ENCODE data around the gene TRIM45. TPM values are rescaled to one million over a fixed set of nuclear protein-coding genes. Genes with fewer than 3 reads are reported as not detected.

The TRIM45 gene
- total RNA-seq, 2 donors from 2014 or later = 7.5 to 8.6 TPM

DNA sequence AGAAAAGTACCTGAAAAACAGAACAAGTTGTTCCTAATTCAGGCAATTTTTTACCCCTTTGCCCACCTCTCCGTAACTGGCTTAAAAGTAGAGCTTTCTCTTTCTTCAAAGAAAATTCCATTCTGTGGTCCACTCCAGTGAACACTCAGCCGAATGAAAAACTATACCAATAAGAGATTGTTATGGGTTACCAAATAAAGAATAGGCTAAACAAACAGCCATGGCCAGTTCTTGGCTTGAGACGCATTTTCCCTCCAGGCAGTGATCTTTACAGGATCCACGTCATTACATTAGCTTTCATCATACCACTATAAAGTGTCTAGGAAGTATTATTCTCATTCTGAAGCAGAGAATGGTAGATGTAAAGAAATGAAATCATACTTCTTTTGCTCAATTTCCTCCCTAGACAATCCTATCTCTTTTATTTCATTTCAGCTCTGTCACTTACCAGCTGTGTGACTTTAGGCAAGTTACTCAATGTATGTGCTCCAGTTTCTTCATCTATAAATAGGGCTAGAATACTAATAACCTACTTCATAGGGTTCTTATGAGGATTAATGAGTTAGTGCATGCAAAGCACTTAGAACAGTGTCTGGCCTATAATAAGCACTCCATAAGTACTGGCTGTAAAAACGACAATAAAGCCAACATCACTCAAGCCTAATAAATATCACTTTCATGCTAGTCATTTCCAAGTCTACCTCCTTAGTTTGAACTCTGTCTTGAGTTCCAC, 26.5 kb upstream of the TRIM45 start:
- intact Hi-C loops (cut with DNase I) = no loop called here
- TF ChIP-seq POLR2A (IDR thresholded peaks at IDR 0.05) = no peak
- no peak for DNase-seq
- no peak overlapping the region for H3K4me3 ChIP-seq
- no peaks in the 10 kb centered on the region for H3K27me3 ChIP-seq
- H3K27ac ChIP-seq = peak overlapping the region in 2 of 4 donors; percentile 55 to 62
- no peaks in the 10 kb centered on the region for H3K4me1 ChIP-seq
- WGBS, 2 donors = 75 to 80% methylated on average over 5 of the region's 5 CpGs
- H3K9me3 ChIP-seq = no peaks in the 10 kb centered on the region
- ATAC-seq = no peak
- no peaks in the 10 kb centered on the region for H3K36me3 ChIP-seq (replicated peaks in 1 of 2; ENCODE audit: insufficient read depth in 1 of 2, low read depth in 2 of 2)

DNA sequence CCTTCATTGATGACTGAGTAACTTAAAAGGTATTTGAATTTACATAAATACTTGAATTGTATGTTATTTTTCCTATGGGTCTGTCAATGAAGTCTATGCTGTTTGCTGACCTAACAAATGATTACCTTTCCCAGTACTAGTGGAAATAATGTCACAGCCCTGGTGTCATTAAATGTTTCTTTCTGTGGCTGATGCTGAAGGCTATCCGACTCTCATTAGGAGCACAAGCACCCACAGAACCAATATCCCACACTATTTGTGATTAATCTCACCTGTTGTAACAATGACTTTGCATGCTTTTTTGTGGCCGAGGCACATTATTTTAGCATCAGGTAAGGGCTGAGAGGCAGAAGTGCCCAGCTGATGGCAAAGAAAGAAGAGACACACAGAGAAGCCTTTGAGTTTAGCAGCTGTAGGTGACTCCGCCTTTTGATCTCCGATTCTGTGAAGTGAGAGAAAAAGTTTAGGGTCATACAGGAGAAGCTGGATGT, 25.8 kb upstream of the TRIM45 start:
- no peak for ATAC-seq
- intact Hi-C loops (cut with DNase I) = no loop called here
- peak overlapping the region in 2 of 4 donors; percentile 55 to 62 for H3K27ac ChIP-seq

DNA sequence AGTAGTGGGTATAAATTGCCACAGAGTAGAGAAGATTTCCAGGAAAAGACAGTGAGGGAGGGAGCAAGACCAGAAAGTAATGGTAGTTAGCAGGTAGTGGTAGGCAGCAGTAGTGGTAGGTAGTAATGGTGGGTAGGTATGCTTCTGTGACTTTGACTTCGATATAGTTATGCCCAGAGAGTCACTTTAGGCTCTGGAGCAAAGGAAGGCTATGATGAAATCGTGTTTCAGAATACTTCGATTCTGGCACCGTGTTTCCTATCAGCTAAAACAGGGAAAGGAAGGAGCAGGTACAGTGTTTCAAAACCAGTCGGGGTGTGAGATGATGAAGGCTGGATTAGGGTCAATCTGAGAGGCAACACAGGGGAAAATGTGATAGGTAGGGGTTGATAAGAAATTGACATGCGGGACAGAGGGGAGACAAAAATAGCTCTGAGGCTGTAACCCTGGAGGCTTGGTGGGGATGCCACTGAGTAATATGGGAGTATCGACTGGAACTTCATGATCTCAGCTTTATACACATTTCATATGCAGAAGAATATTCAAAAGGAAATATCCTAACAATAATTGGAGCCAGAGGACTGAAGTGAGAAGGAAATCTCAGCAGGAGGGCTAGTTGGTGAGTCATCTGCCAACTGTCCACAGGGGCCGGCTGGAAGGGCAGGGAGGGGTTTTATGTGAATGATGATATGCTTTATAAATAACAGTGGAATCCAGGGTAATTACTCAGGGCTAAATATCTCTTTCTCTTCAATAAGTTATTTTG, 25.2 kb upstream of the TRIM45 start:
- Histone ChIP-seq H3K36me3 (replicated peaks in 1 of 2; ENCODE audit: insufficient read depth in 1 of 2, low read depth in 2 of 2) (no peaks in the 10 kb centered on the region), H3K9me3 (no peaks in the 10 kb centered on the region), H3K4me1 (no peaks in the 10 kb centered on the region), H3K4me3 (no peak overlapping the region), H3K27ac (peak overlapping the region in 2 of 4 donors; percentile 55 to 62), H3K27me3 (no peaks in the 10 kb centered on the region)
- ATAC-seq (peak; percentile 80), DNase-seq (peak in 3 of 4 donors; percentile 15 to 43 (median 28))
- WGBS, 2 donors = 70 to 75% methylated on average over 8 of the region's 8 CpGs
- no peak for TF ChIP-seq POLR2A (IDR thresholded peaks at IDR 0.05)
- TF ChIP-seq, protein P1, sequence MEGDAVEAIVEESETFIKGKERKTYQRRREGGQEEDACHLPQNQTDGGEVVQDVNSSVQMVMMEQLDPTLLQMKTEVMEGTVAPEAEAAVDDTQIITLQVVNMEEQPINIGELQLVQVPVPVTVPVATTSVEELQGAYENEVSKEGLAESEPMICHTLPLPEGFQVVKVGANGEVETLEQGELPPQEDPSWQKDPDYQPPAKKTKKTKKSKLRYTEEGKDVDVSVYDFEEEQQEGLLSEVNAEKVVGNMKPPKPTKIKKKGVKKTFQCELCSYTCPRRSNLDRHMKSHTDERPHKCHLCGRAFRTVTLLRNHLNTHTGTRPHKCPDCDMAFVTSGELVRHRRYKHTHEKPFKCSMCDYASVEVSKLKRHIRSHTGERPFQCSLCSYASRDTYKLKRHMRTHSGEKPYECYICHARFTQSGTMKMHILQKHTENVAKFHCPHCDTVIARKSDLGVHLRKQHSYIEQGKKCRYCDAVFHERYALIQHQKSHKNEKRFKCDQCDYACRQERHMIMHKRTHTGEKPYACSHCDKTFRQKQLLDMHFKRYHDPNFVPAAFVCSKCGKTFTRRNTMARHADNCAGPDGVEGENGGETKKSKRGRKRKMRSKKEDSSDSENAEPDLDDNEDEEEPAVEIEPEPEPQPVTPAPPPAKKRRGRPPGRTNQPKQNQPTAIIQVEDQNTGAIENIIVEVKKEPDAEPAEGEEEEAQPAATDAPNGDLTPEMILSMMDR (IDR thresholded peaks at IDR 0.05) = no peak
- intact Hi-C loops (cut with DNase I) = no loop called here

More for the DNA sequence above, 25.8 kb upstream of the TRIM45 start:
- WGBS, 2 donors = 59 to 69% methylated on average over 4 of the region's 4 CpGs
- Histone ChIP-seq H3K9me3 (no peaks in the 10 kb centered on the region), H3K36me3 (replicated peaks in 1 of 2; ENCODE audit: insufficient read depth in 1 of 2, low read depth in 2 of 2) (no peaks in the 10 kb centered on the region), H3K4me3 (no peak overlapping the region), H3K27me3 (no peaks in the 10 kb centered on the region), H3K4me1 (no peaks in the 10 kb centered on the region)
- no peak for TF ChIP-seq POLR2A (IDR thresholded peaks at IDR 0.05)
- TF ChIP-seq, protein P1 (IDR thresholded peaks at IDR 0.05) = no peak
- DNase-seq = no peak

DNA sequence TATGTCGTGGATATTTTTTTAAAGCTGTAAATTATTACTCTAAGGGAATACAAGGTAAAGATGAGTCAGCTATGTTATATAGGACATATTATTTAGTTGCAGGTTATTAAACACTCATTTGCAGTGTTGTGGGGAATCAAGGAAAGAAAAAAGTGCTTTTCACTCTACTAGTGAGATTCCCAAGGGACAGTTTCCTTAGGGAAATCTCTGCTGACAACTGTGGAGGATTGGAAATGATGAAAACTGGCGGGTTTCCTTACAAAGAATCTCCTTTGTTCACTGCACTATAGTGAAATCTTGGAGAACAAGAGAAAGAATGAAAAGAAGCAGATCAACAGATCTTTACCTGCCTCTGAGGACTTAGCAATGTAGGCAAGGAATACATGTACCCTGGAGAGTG, 24.5 kb upstream of the TRIM45 start:
- 92 to 96% methylated on average over 2 of the region's 2 CpGs for WGBS, 2 donors
- H3K36me3 ChIP-seq (replicated peaks in 1 of 2; ENCODE audit: insufficient read depth in 1 of 2, low read depth in 2 of 2) = no peaks in the 10 kb centered on the region
- no peak overlapping the region for H3K4me3 ChIP-seq
- H3K27me3 ChIP-seq = no peaks in the 10 kb centered on the region
- intact Hi-C loops (cut with DNase I) = no loop called here
- H3K9me3 ChIP-seq = no peaks in the 10 kb centered on the region
- no peaks in the 10 kb centered on the region for H3K4me1 ChIP-seq
- H3K27ac ChIP-seq = peak overlapping the region in 2 of 4 donors; percentile 55 to 62
- no peak for TF ChIP-seq POLR2A (IDR thresholded peaks at IDR 0.05)
- TF ChIP-seq, protein P1 (IDR thresholded peaks at IDR 0.05) = no peak
- ATAC-seq = no peak
- no peak for DNase-seq

DNA sequence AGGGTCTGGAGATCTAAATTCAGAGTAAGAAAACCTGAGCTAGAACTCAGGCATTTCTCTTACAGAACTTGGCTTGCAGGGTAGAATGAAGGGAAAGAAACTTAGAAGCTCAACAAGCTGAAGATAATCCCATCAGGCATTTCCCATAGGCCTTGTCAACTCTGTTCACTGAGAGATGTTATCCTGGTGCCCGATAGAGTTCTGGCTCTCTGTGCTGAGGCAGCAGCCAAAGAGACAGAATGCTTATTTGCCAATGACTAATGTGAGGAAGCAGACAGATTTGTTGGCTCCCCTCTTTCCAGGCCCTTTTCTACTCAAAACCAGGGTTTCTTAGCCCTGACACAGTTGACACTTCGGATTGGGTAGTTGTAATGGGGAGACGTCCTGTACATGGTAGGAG, 22.3 kb upstream of the TRIM45 start:
- TF ChIP-seq, protein P1 (IDR thresholded peaks at IDR 0.05) = no peak
- no peak for TF ChIP-seq POLR2A (IDR thresholded peaks at IDR 0.05)
- no peak for ATAC-seq
- Histone ChIP-seq H3K4me3 (no peak overlapping the region), H3K27ac (no peak overlapping the region), H3K27me3 (no peaks in the 10 kb centered on the region), H3K9me3 (no peaks in the 10 kb centered on the region), H3K36me3 (replicated peaks in 1 of 2; ENCODE audit: insufficient read depth in 1 of 2, low read depth in 2 of 2) (no peaks in the 10 kb centered on the region), H3K4me1 (no peaks in the 10 kb centered on the region)
- intact Hi-C loops (cut with DNase I) = no loop called here
- WGBS, 2 donors = 73 to 88% methylated on average over 3 of the region's 3 CpGs
- DNase-seq = no peak

Measured in body of pancreas (tissue), 4 donors.